Stimulated activated naive CD4-positive, alpha-beta T cell (primary cell): ENCODE results near the gene STMN3.
"Not testable (repeated sequence)": the region's sequence is repeated elsewhere in the genome, so short reads cannot be mapped to it uniquely, and the experiment has no call there.

Experiments used
- DNase-seq, 6 experiments: peaks; one replicate each; lab custom pipeline; 2025; lab: John Stamatoyannopoulos, UW

The STMN3 gene

DNA sequence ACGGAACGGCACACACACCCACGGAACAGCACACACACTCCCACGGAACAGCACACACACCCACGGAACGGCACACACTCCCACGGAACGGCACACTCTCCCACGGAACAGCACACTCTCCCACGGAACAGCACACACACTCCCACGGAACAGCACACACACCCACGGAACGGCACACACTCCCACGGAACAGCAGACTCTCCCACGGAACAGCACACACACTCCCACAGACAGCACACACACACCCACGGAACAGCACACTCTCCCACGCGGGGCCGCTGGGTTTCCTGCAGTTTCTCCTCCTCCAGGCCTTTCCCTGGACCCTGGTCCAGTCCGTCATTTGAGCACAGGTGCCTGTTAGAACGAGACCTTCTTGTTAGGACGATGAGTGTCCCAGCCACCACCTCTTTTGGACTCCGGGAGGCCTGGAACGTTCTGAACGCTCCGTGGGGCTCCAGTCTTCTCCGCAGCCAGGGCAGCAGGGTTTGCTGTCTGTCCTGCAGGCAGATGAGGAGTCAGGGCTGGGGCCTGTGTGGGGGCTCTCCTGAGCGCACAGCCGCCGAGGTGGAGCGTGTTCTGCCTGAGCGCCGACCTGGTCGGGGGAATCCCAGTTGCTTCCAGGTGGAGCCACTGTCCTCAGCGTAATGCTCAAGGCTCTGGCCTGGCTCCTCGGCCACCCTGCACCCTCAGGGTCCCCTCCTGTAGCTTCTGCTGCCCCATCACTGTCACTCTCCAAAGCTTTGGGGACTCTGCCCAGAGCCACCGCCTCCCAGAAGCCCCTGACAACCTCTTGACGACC is 25.6 kb upstream of the STMN3 start:
- no peak for DNase-seq

DNA sequence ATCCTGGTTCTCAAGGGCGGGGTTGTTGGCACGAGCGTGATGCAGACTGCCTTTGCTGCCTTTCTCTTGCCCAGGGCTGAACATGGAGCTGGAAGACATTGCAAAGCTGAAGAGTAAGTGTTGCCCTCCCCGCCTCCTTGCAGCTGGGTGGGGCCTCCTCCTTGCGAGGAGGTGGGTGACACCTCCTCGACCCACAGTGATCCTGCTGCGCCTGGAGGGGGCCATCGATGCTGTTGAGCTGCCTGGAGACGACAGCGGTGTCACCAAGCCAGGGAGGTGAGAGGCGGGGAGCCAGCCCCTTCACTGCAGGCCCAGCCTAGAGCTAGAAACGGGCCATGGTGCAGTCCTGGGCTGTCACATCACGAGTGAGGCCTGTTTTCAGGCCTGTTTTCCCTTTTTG is 24.8 kb upstream of the STMN3 start:
- no peak for DNase-seq

DNA sequence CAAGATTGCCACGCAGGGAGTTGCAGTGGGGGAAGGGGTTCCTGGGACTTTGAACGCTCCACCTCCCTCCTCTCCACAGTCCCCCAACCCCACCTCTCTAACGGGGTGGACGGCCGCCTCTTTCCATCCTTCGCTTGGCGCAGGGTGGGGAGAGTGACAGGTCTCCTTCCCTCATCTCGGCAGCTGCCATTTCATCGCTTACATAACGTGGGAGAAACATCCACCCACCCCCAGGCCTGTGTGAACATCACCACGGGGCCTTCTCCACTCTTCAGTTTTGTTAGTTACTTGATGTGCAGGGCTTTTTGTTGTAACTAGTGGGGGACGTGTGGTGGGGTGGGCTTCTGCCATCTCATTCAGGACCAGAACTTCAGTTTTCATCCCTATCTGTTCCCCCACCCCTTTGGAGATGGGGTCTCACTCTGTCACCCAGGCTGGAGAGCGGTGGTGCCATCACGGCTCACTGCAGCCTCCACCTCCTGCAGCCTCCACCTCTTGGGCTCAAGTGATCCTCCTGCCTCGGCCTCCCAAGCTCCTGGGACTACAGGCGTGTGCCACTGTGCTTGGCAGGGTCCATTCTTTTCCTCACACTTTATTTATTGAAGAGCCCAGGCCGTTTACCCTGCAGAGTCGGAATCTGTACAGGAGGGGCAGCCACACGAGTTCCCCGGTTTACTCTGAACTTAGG is 22.6 kb upstream of the STMN3 start:
- no peak for DNase-seq

DNA sequence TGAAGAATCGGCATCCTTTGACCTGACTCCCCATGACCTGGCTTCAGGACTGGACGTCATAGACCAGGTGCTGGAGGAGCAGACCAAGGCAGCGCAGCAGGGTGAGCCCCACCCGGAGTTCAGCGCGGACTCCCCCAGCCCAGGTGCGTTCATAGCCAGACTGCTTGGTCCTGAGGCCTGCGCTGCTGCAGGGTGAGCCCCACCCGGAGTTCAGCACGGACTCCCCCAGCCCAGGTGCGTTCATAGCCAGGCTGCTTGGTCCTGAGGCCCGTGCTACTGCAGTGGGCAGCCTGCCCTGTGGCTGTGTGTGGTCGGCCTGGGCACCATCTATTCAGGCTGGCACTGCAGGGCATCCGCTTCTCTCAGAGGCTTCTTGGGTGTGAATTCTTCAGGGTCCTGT is 20.7 kb upstream of the STMN3 start:
- no peak for DNase-seq

DNA sequence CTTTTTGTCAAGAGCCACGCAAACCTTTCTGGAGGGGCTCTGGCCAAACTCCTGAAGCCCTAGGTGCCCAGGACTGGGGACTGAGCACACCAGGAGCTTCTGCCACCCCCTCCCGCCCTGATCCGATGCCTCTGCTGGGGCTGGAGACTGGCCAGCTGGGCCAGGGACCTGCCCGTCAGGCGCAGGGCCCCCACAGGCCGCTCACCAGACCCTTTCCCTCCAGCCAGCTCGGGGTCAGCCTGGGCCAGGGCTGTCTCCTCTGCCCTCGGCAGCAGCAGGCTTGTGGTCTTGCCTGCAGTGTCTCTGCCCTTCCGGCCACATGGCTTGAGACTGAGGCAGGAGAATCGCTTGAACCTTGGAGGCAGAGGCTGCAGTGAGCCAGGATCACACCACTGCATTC is 19.4 kb upstream of the STMN3 start:
- DNase-seq = no peak

DNA sequence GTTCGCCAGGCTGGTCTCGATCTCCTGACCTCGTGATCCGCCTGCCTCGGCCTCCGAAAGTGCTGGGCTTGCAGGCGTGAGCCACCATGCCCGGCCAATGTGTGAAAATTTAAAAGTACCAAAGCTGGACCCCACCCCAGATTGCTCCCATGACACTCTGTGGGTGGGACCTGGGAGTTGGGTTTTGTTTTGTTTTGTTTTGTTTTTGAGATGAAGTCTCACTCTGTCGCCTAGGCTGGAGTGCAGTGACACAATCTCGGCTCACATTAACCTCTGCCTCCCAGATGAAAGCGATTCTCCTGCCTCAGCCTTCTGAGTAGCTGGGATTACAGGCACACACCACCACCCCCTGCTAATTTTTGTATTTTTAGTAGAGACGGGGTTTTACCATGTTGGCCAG is 18.5 kb upstream of the STMN3 start:
- not testable (repeated sequence) for DNase-seq

DNA sequence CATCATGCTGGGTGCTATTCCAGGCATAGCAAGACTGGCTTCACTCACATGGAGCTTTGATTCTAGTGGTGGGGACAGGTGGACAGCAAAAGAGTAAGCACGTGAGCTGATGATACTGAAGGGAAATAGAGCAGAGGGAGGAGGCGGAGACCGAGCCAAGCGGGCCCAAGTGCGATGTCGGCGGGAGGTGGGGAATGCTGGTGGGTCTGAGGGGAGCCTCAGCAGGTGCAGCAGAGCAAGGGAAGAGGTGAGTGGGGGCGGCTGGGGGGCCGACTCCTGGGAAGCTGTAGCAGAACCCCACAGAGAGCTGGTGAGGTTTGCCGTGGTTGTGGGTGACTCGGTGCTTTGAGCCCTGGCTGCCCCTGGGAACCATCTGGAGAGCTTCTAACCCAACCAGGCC is 15.1 kb upstream of the STMN3 start:
- no peak for DNase-seq

DNA sequence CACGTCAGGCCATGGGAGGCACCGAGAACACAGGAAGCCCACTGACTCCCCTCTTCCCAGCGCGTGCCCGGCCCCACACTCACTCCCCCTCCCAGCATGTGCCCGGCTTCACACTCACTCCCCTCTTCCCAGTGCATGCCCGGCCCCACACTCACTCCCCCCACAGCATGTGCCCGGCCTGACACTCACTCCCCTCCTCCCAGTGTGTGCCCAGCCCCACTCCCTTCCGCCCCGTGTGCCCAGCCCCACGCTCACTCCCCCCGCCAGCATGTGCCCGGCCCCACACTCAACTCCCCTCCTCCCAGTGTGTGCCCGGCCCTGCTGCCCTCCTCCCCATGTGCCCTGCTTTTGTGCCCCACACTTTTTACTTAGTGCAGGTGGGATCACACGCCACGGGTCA is 14.6 kb upstream of the STMN3 start:
- DNase-seq = no peak

DNA sequence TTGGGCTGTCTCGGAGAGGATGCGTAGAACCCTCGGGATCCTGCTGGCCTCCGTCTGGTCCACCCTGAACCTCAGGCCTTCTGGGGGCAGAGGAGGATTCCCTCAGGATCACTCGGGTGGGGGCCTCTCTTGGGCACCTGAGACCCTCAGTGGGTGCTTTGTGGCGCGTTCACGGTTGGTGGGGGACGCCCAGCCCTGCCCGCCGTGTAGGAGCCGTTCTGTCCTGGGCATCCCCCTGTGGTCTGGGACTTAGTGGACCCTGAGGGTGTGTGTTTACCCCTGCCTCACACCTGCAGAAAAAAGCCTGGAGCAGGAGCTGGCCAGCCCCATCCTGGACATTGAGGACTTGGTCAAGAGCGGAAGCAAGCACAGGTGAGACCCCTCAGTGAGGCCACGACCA is 12.5 kb upstream of the STMN3 start:
- no peak for DNase-seq

DNA sequence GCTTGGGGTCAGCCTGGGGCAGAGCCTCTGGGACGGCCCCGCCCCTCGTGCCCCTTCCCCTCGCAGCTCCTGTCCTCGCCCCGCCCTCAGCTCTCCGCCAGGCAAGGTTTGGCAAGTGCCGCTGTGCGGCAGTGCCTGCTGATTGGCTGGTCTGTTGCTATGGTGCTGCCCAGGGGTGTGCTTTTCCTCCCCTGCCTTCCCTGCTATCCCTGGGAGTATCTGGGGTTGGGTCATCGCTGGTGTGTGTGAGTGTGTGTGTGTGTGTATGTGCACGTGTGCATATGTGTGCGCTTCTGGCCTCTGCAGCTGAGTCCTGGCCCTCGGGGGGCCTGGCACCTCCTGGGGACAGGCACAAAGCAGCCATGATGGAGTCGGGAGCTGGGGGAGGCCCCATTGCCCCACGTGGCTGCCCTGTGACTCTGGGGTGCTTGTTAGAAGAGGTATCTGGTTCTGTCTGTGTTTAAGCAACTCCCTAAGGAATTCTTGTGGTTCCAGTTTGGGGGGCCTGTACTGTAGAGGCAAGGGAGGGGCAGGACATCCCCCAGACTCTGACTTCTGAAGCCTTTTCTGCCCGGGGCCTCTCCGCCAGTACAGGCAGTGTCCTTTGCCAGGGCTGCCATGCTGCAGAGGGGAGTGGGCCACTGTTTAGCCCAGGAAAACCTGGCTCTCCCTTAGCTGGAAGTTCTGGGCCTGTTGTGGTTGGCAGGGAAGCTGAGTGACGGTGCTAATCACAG is 11.8 kb upstream of the STMN3 start:
- DNase-seq = no peak

DNA sequence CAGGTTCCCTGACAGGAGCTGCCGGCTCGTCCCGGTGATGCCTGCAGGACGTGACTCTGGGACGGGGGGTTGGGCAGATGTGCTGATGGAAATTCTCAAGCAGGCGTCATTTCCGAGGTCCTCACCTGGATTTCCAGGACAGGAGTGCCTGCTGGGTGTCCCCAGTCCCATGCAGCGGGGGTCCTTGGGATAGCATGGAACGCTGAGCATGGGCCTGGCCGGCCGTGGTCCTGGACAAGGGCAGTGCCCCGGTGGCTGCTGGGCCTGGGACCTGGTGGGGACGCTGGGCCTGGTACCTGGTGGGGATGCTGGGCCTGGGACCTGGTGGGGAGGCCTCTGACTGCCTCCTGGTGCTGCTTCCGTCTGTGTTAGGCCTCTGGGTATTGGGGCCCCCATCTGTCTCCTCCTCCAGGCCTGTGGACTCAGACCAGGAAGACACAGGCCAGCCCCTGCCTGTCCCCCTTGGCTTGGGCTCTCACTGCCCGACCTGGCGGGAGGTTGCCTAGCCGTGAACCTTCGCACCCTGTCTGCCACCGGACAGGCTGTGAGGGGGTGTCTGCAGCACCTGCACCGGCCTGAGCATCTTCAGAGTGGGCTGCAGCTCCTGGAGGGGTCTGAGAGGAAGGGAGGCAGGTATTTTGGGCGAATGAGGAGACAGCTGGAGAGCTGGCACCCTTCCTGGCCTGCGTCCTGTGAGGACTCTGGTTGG is 11.1 kb upstream of the STMN3 start:
- DNase-seq = no peak

DNA sequence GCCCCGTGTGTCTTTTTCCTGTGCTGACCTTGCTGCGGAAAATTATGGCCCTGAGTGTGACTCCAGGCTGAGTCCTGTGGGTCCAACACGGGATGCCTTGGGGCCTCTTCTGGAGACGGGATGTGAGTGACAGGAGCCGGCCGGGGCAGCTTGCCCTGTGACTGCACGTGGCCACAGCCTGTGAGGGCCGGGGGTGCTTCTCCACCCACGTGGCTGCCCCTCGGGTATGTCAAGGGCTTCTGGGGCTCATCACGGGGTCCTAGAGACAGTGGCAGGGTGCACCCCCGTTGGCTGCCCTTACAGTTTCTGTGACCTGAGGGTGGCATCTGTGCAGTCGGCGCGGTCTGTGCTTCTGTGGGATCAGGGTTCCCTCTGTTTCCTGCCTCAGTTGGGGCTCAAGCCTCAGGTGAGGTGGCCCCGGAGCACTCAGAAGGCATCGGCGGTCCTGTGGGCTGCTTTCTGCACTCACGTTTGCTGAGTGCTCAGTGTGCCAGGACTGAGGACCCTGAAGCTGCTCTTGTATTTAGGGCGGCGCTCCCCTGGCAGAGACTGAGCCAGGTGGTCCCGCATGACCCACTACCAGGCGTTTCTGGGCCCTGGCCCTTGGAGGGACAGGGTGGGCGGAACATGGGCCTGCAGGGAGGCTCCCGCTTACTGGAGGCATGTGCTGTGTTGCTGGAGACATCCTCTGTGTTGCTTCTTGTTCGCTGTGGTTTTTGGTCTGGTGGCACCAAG is 10.3 kb upstream of the STMN3 start:
- DNase-seq = no peak

DNA sequence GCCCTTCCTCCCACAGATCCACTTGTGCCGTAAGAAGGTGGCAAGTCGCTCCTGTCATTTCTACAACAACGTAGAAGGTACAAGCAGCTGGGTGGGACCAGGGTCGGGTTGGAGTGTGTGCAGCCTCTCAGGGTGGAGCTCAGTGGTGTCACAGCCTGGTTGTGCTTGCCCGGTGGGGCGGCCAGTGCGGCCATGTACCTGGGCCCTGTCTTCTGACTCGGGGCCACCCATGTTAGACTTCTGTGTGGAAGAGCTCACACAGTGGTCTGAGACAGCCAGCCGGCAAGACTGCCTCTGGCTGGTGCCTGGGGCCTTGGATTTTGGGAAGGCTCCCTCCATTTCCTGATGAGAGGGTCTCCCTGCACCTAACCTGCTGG is 9.6 kb upstream of the STMN3 start:
- no peak for DNase-seq

DNA sequence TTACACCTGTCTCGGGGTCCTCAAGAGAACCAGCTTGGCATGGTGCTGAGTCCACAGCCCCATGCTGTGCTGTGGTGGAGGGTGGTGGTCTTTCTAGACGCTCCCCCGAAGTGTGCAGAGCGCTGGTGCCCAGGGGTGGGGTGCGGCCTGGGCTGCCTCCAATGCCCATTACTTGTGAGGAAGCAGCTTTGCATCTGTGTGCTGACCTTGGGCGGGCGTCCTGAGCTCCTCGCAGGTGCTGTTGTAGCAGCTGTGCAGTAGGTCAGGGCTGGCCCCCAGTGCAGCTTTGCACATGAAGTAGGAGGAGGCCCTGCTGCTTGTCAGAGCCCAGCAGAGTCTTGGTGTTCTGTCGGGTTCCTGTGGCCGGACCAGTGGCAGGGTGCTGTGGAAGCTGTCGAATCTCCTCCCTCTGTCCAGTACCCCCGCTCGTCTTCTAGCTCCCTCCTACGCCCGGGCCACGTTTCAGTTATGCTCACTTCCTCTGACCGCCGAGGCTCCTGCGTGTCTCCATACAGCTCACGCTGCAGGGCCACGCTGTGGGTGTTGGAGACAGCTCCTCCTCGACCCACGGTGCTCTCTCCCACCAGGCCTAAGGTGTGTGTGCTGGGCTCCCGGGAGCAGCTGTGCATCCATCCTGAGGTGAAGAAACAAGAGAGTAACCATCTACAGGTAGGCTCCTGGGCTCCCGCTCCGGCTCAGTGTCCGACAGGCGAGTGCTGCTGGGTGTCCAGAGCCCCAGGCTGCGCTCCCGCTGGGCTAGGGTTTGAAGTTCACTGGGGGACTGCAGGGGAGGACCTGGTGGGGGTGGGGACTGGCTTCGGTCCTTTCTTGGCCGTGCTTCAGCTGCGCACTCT is 9.0 kb upstream of the STMN3 start:
- DNase-seq = no peak

DNA sequence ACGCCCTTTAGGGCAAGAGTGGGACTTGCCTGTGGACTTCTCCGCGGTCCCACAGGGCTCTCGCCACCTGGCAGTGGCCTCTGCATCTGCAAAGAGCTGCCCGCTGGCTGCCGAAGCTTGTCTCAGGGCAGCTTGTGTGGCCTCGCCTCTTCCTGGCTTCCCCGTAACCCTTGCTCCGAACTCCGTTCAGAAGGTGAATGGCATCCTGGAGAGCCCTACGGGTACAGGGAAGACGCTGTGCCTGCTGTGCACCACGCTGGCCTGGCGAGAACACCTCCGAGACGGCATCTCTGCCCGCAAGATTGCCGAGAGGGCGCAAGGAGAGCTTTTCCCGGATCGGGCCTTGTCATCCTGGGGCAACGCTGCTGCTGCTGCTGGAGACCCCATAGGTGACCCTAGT is 7.9 kb upstream of the STMN3 start:
- DNase-seq = no peak

DNA sequence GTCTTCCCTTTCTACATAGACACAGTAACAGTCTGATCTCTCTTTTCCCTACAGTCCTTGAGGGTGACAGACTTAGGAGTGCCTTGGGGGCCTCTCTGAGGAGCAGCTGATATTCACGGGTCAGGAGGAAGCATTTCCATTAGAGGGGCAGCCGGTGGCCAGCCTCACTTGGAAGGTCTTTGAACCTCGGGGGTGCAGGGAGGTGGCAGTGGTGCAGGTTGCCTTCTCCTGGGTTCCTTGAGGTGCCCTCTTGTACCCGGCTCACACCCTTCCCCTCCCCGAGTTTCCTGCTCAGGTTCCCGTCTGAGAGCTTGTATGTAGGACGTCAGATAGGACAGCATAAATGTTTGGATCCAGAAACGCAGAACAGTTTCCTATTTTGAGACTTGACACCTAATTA is 7.4 kb upstream of the STMN3 start:
- no peak for DNase-seq

DNA sequence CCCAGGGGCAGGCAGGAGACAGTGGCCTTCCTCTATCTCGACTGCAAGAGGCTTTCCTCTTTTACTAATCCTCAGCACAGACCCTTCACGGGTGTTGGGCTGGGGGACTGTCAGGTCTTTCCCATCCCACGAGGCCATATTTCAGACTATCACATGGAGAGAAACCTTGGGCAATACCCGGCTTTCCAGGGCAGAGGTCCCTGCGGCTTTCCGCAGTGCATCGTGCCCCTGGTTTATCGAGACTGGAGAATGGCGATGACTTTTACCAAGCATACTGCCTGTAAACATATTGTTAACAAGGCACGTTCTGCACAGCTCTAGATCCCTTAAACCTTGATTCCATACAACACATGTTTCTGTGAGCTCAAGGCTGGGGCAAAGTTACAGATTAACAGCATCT is 7.0 kb upstream of the STMN3 start:
- DNase-seq = not testable (repeated sequence)

DNA sequence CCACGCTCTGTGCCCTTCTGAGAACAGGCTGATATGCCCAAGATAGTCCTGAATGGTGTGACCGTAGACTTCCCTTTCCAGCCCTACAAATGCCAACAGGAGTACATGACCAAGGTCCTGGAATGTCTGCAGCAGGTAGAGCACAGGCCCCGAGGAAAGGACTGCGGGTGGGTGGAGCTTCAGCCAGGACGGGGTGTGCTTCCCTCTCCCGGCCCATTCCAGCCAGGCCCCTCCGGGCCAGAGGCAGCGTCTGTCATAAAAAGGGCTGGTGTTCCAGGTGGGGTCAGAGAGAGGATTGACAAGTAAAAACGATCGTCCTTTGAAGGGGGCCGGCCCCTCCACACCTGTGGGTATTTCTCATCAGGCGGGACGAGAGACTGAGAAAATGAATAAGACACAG is 6.1 kb upstream of the STMN3 start:
- DNase-seq = no peak

DNA sequence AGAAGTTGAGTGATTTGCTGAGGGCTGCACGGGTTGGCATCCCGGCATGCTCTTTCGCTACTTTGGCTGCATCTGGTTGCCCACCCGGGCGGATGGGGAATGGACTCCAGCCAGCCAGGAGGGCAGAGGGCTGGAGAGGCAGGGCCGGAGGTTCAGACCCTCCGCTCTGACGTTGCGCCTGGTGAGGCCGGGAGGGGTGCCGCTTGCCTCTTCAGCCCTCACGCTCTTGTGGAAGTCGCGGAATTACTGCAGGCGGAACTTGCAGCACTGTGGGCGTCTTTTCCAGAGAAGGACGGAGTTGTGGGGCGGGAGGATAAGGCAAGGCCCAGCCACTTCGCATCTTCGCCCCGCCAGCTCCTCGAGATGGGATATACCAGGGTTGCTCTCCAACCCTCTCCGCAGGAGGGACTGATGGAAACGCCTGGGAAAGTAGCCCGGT is 5.5 kb upstream of the STMN3 start:
- DNase-seq = no peak

DNA sequence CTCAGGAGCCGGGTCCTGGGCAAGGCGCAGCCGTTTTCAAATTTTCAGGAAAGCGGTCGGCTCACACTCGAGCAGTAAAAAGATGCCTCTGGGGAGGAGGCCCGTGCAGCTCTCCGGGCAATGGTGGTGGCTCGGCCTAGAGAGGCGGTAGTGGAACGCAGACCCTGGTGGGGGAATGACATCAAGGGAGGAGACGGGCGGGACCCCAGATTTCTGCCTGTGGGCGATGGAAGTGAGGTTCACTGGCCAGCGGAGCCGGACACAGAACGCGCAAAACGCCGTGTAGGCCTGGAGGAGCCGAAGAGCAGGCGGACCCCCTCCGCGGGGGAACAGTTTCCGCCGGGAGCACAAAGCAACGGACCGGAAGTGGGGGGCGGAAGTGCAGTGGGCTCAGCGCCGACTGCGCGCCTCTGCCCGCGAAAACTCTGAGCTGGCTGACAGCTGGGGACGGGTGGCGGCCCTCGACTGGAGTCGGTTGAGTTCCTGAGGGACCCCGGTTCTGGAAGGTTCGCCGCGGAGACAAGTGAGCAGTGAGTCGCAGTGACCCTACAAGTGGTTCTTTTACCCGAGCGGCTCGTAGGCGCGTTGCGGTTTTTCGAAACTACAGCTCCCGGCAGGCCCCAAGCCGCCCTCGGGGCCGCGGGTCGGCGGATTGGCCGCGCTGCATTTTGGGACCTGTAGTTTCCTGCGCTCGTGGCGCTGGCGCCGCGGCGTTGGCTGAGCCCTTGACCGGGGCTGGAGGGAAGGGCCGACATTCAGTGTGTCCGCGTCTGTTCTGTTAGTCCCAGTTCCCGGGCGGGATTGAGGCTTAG is 4.9 kb upstream of the STMN3 start, which contains the start of gene RTEL1:
RTEL1 (plus strand) TSS at position 376 of the 812 bp plus-strand sequence. CDS start 1,091 bp downstream, outside the sequence.
- peak; percentile 80 to 95 (median 88) for DNase-seq
